ENCODE data around the gene CYP3A4. TPM values are rescaled to one million over a fixed set of nuclear protein-coding genes. Genes with fewer than 3 reads are reported as not detected.
A peak's percentile ranks its signal among the peaks of the same experiment; 100 is the strongest.
"Not testable (repeated sequence)": the region's sequence is repeated elsewhere in the genome, so short reads cannot be mapped to it uniquely, and the experiment has no call there.

Gene CYP3A4
- total RNA-seq, 4 donors from 2014 or later = 10.0 to 44.9 (median 22.1) TPM; not detected in 1

DNA sequence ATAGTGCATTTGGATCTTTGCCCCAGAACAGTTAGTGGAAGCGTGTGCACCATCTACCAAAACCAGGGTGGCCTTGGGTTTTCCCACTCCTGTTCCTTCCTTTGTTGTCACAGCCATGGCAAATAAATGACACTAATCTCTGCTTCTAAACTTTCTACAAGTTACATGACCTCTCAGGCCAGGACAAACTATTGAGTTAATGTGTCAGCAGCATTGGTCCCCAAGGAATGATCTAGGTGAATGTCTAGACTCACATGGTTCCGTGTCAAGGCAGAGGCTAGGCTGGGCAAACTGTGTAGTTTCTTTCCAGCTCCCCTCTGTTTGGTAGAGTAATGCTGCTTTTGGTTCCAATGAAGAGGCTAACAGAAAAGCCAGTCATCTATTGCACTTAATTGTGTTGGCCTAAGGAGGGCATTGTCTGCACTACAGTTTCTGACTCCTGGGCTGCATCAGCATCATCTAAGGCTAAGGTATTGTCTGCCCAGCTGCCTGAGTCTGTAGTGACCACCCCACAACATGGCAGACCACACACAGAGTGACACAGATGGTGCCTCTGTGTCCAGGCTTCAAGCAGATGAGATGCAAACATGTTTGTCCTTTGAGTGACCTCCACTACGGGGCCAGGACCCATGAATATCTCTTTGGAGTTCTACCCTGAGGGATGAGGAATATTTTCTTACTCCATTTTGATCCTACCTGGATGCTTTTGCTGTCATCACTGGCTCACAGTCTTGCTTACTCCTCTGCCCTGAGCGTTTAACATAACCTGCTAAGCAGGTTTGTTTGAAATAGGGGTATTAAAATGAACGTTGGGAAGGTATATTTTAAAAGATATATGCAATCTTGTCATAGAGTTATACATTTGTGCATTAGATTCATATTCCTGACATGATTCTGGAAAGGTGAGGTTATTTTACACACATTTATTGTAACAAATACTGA lies 1.7 kb downstream of the CYP3A4 start:
- in situ Hi-C loops (cut with MboI; ENCODE audit: low pct_ligation_motif_present in 1 of 4, low pct_unique_long_range_greater_than_20kb in 1 of 4, low sequenced_read_pairs in 3 of 4) (no loop called here), intact Hi-C loops (cut with DNase I; ENCODE audit: low total_unique reads) (no loop called here)
- no peaks in the 10 kb centered on the region for H3K27me3 ChIP-seq
- no peak overlapping the region for H3K4me3 ChIP-seq
- DNase-seq = no peak
- H3K36me3 ChIP-seq = no peaks in the 10 kb centered on the region
- no peak overlapping the region for H3K27ac ChIP-seq
- peaks cover 0 to 9% (median 0%) of the 10 kb centered on the region in 4 donors for H3K4me1 ChIP-seq
- TF ChIP-seq EP300 (IDR thresholded peaks at IDR 0.05; ENCODE audit: low read depth) (no peak), POLR2AphosphoS5 (IDR thresholded peaks at IDR 0.05) (no peak), CTCF (IDR thresholded peaks at IDR 0.05) (no peak), POLR2A (IDR thresholded peaks at IDR 0.05) (no peak)
- H3K9me3 ChIP-seq = no peaks in the 10 kb centered on the region
- 63 to 67% methylated on average over 3 to 5 of the region's 5 CpGs for WGBS, 2 donors (ENCODE audit: low coverage in 1 of 2)

DNA sequence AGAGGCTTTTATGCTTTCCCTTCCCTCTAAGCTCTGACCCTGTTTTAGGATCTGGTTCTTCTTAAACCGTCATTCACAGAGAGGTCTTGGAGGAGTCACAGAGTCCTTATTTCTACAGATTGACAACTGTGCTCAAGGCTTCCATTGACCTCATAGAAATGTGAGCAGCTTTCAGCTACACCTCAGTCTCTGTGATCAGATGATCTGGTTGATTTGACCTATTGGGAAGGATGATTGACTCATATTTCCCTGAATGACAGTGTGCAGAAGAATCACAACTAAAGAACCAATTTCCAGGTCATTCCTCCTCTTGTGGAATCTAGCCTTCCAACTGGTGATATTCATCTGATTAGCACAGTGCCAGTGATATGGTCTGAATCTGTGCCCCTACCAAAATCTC lies 3.4 kb downstream of the CYP3A4 start:
- intact Hi-C loops (cut with DNase I; ENCODE audit: low total_unique reads) (no loop called here), in situ Hi-C loops (cut with MboI; ENCODE audit: low pct_ligation_motif_present in 1 of 4, low pct_unique_long_range_greater_than_20kb in 1 of 4, low sequenced_read_pairs in 3 of 4) (no loop called here)
- peaks cover 0 to 9% (median 0%) of the 10 kb centered on the region in 4 donors for H3K4me1 ChIP-seq
- H3K4me3 ChIP-seq = no peak overlapping the region
- H3K27ac ChIP-seq = no peak overlapping the region
- H3K9me3 ChIP-seq = no peaks in the 10 kb centered on the region
- H3K36me3 ChIP-seq = no peaks in the 10 kb centered on the region
- H3K27me3 ChIP-seq = no peaks in the 10 kb centered on the region
- no peak for DNase-seq
- no peak for TF ChIP-seq EP300 (IDR thresholded peaks at IDR 0.05; ENCODE audit: low read depth)
- TF ChIP-seq POLR2AphosphoS5 (IDR thresholded peaks at IDR 0.05) = no peak
- no peak for TF ChIP-seq POLR2A (IDR thresholded peaks at IDR 0.05)
- no peak for TF ChIP-seq CTCF (IDR thresholded peaks at IDR 0.05)
- 67 to 91% methylated on average over 1 of the region's 1 CpG for WGBS, 2 donors (ENCODE audit: low coverage in 1 of 2)

GRCh38 chr7:99779949-99780348 lies 4.0 kb downstream of the CYP3A4 start:
- no peak for DNase-seq
- in situ Hi-C loops (cut with MboI; ENCODE audit: low pct_ligation_motif_present in 1 of 4, low pct_unique_long_range_greater_than_20kb in 1 of 4, low sequenced_read_pairs in 3 of 4) = no loop called here
- intact Hi-C loops (cut with DNase I; ENCODE audit: low total_unique reads) = no loop called here
- no peak for TF ChIP-seq POLR2A (IDR thresholded peaks at IDR 0.05)
- TF ChIP-seq EP300 (IDR thresholded peaks at IDR 0.05; ENCODE audit: low read depth) = no peak
- no peak for TF ChIP-seq POLR2AphosphoS5 (IDR thresholded peaks at IDR 0.05)
- no peak for TF ChIP-seq CTCF (IDR thresholded peaks at IDR 0.05)
- Histone ChIP-seq H3K27me3 (no peaks in the 10 kb centered on the region), H3K4me1 (peaks cover 0 to 9% (median 0%) of the 10 kb centered on the region in 4 donors), H3K9me3 (no peaks in the 10 kb centered on the region), H3K36me3 (no peaks in the 10 kb centered on the region), H3K4me3 (no peak overlapping the region), H3K27ac (no peak overlapping the region)
- 76 to 77% methylated on average over 3 of the region's 3 CpGs for WGBS, 2 donors (ENCODE audit: low coverage in 1 of 2)

DNA sequence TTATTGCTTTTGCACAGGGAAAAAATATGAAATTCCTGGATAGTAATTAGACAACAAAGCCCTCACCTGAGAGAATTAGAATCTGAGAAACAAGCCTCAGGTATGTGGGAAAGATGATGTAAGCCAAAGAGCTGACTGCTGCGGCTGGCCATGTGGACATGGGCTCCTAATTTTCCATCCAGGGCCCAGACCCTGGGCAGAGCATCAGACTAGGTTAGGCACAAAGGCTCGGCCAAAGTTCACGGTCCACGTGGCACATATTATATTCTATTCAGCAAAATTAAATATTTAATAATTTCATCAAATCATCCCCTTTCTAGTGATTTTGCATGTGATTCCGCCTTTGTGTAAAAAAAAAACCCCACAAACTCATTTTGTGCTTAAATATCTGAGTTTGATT lies 5.1 kb downstream of the CYP3A4 start:
- peaks cover 0 to 3% (median under 1%) of the 10 kb centered on the region in 4 donors for H3K4me1 ChIP-seq
- 82 to 84% methylated on average over 4 to 5 of the region's 5 CpGs for WGBS, 2 donors (ENCODE audit: low coverage in 1 of 2)
- no peaks in the 10 kb centered on the region for H3K27me3 ChIP-seq
- in situ Hi-C loops (cut with MboI; ENCODE audit: low pct_ligation_motif_present in 1 of 4, low pct_unique_long_range_greater_than_20kb in 1 of 4, low sequenced_read_pairs in 3 of 4) (no loop called here), intact Hi-C loops (cut with DNase I; ENCODE audit: low total_unique reads) (no loop called here)
- DNase-seq = no peak
- no peak overlapping the region for H3K27ac ChIP-seq
- TF ChIP-seq POLR2AphosphoS5 (IDR thresholded peaks at IDR 0.05) (no peak), CTCF (IDR thresholded peaks at IDR 0.05) (no peak), EP300 (IDR thresholded peaks at IDR 0.05; ENCODE audit: low read depth) (no peak), POLR2A (IDR thresholded peaks at IDR 0.05) (no peak)
- H3K4me3 ChIP-seq = no peak overlapping the region
- H3K36me3 ChIP-seq = no peaks in the 10 kb centered on the region
- H3K9me3 ChIP-seq = no peaks in the 10 kb centered on the region

GRCh38 chr7:99773395-99773794 lies 10.6 kb downstream of the CYP3A4 start:
- intact Hi-C loops (cut with DNase I; ENCODE audit: low total_unique reads); DNase-seq; H3K36me3 ChIP-seq; H3K9me3 ChIP-seq; H3K27me3 ChIP-seq; in situ Hi-C loops (cut with MboI; ENCODE audit: low pct_ligation_motif_present in 1 of 4, low pct_unique_long_range_greater_than_20kb in 1 of 4, low sequenced_read_pairs in 3 of 4); H3K4me3 ChIP-seq: not testable (repeated sequence)
- WGBS, 2 donors (ENCODE audit: low coverage in 1 of 2) = 73 to 80% methylated on average over 1 of the region's 1 CpG
- H3K4me1 ChIP-seq = peaks cover 0 to 19% (median 9%) of the 10 kb centered on the region in 4 donors
- peak overlapping the region; percentile 65 to 80 (median 73) for H3K27ac ChIP-seq

All from transverse colon (tissue), 4 donors.